RWPE2 (cell line): ENCODE measurements around the gene ADCYAP1R1.

Experiments used
- ATAC-seq: fragments of 200-7000 bp; cut with Tn5 transposase; 3 replicates; pipeline ENCODE4 v1.9.1; 2021; ENCODE audit warnings: low read depth
- DNase-seq: peaks from one replicate; pipeline ENCODE4 v3.0.0-alpha.2; 2020; ENCODE audit warnings: low spot score
- H3K27ac ChIP-seq: fragments of 450-650 bp; 2 replicates; pipeline ENCODE4 v1.5.1; 2017; ENCODE audit warnings: mild to moderate bottlenecking; ENCODE audit not compliant: poor library complexity, severe bottlenecking
- H3K27me3 ChIP-seq: fragments of 250-450 bp; sonication (Bioruptor Pico); 2 replicates; pipeline ENCODE4 v1.5.1; 2021; ENCODE audit warnings: mild to moderate bottlenecking, moderate library complexity; ENCODE audit not compliant: insufficient read depth, poor library complexity, severe bottlenecking
- H3K36me3 ChIP-seq: fragments of 250-450 bp; sonication (Bioruptor Pico); 2 replicates; pipeline ENCODE4 v1.5.1; 2020; ENCODE audit warnings: low read depth, mild to moderate bottlenecking, moderate library complexity
- H3K4me1 ChIP-seq: fragments of 250-450 bp; sonication (Bioruptor Pico); 2 replicates; pipeline ENCODE4 v1.5.1; 2021; ENCODE audit warnings: mild to moderate bottlenecking, moderate library complexity; ENCODE audit not compliant: insufficient read depth, poor library complexity, severe bottlenecking
- H3K4me3 ChIP-seq: fragments of 250-450 bp; sonication (Bioruptor Pico); 2 replicates; pipeline ENCODE4 v1.5.1; 2021; ENCODE audit warnings: mild to moderate bottlenecking, moderate library complexity; ENCODE audit not compliant: severe bottlenecking
- H3K9me3 ChIP-seq: fragments of 250-450 bp; sonication (Bioruptor Pico); 2 replicates; pipeline ENCODE4 v1.5.1; 2021; ENCODE audit warnings: mild to moderate bottlenecking, moderate library complexity; ENCODE audit not compliant: severe bottlenecking
- CTCF ChIP-seq: fragments of 450-650 bp; IDR thresholded peaks from one replicate; pipeline ENCODE4 v1.5.1; 2017; ENCODE audit warnings: mild to moderate bottlenecking, moderate library complexity; ENCODE audit not compliant: poor library complexity, severe bottlenecking

ADCYAP1R1 gene

GRCh38 chr7:31116615-31117014 is 64.5 kb downstream of the ADCYAP1R1 start:
- DNase-seq (no peak), ATAC-seq (no peak)
- no peaks in the 10 kb centered on the region for H3K9me3 ChIP-seq
- H3K4me1 ChIP-seq = no peaks in the 10 kb centered on the region
- H3K4me3 ChIP-seq = no peak overlapping the region
- no peak for TF ChIP-seq CTCF
- H3K36me3 ChIP-seq = no peaks in the 10 kb centered on the region
- no peak overlapping the region for H3K27ac ChIP-seq
- H3K27me3 ChIP-seq = peaks cover 5% of the 10 kb centered on the region

- no peak for DNase-seq
- Histone ChIP-seq H3K36me3 (no peaks in the 10 kb centered on the region), H3K9me3 (no peaks in the 10 kb centered on the region), H3K27ac (no peak overlapping the region), H3K27me3 (peaks cover 7% of the 10 kb centered on the region), H3K4me1 (no peaks in the 10 kb centered on the region), H3K4me3 (no peak overlapping the region)
- ATAC-seq = no peak
- TF ChIP-seq CTCF = no peak
Measured at GRCh38 chr7:31119249-31119648, 67.1 kb downstream of the ADCYAP1R1 start.

- no peak for ATAC-seq
- H3K27ac ChIP-seq = no peak overlapping the region
Measured at GRCh38 chr7:31120800-31121513, 68.8 kb downstream of the ADCYAP1R1 start.

GRCh38 chr7:31121601-31122000 is 69.5 kb downstream of the ADCYAP1R1 start:
- H3K36me3 ChIP-seq = no peaks in the 10 kb centered on the region
- H3K9me3 ChIP-seq = no peaks in the 10 kb centered on the region
- peaks cover 7% of the 10 kb centered on the region for H3K27me3 ChIP-seq
- ATAC-seq (no peak), DNase-seq (no peak)
- H3K4me1 ChIP-seq = no peaks in the 10 kb centered on the region
- H3K27ac ChIP-seq = no peak overlapping the region
- TF ChIP-seq CTCF = no peak
- H3K4me3 ChIP-seq = no peak overlapping the region

More at GRCh38 chr7:31120800-31121513, 68.8 kb downstream of the ADCYAP1R1 start:
- H3K4me3 ChIP-seq = no peak overlapping the region
- no peaks in the 10 kb centered on the region for H3K36me3 ChIP-seq
- TF ChIP-seq CTCF = no peak
- H3K4me1 ChIP-seq = no peaks in the 10 kb centered on the region
- no peaks in the 10 kb centered on the region for H3K9me3 ChIP-seq
- no peak for DNase-seq
- H3K27me3 ChIP-seq = peaks cover 7% of the 10 kb centered on the region

- H3K36me3 ChIP-seq = no peaks in the 10 kb centered on the region
- H3K27me3 ChIP-seq = peaks cover 3% of the 10 kb centered on the region
- peak; percentile 79 for ATAC-seq
- no peak overlapping the region for H3K4me3 ChIP-seq
- H3K4me1 ChIP-seq = no peaks in the 10 kb centered on the region
- TF ChIP-seq CTCF = peak; percentile 90
- H3K27ac ChIP-seq = no peak overlapping the region
- DNase-seq = no peak
- H3K9me3 ChIP-seq = no peaks in the 10 kb centered on the region
Measured at GRCh38 chr7:31122649-31123058, 70.5 kb downstream of the ADCYAP1R1 start.
